H1 (cell line): ENCODE data around the gene RPTOR. TPM values are rescaled to one million over a fixed set of nuclear protein-coding genes. Genes with fewer than 3 reads are reported as not detected.

Experiments used
- CHD2 ChIP-seq: IDR thresholded peaks from 2 replicates; pipeline ENCODE4 v1.6.1; 2012; ENCODE audit warnings: low read length, improper control_type of control experiment
- EGR1 ChIP-seq: IDR thresholded peaks from 2 replicates; pipeline ENCODE4 v1.6.1; 2011; ENCODE audit warnings: low read depth, low read length, borderline replicate concordance
- GABPA ChIP-seq: IDR thresholded peaks from 2 replicates; pipeline ENCODE4 v1.6.1; 2011; ENCODE audit warnings: mild to moderate bottlenecking, low read length, moderate library complexity, borderline replicate concordance; ENCODE audit not compliant: insufficient read depth
- POLR2AphosphoS5 ChIP-seq: IDR thresholded peaks from 2 replicates; pipeline ENCODE4 v1.6.1; 2011; ENCODE audit warnings: low read depth, low read length
- RFX5 ChIP-seq: IDR thresholded peaks from 2 replicates; pipeline ENCODE4 v1.6.1; 2011; ENCODE audit warnings: low read depth, low read length, improper control_type of control experiment, borderline replicate concordance
- TCF12 ChIP-seq: IDR thresholded peaks from 2 replicates; pipeline ENCODE4 v1.6.1; 2011; ENCODE audit warnings: low read depth, mild to moderate bottlenecking, low read length
- polyA plus RNA-seq, 7 experiments: library from polyadenylated mRNA; depleted of rRNA in 3 of 7; stranded (reverse) in 5 of 7; unstranded in 2 of 7; fragments of >200 nt in 5 of 7; fragments of 200-250 nt in 2 of 7; gene quantifications; 1 replicate in 5 of 7; 2 replicates in 1 of 7; 4 replicates in 1 of 7; pipeline versions ENCODE4 v1.2.1 to v1.2.3, GENCODE V29; 2011 to 2013; ENCODE audit warnings: missing spikeins in 2 of 7, mixed read lengths in 2 of 7
- total RNA-seq: library from RNA; stranded (reverse); fragmentation: NEBNext Ultra II Directional; extraction: Animal tissue kit (Norgen Biotek cat#: 25700); gene quantifications from 2 replicates; pipeline ENCODE4 v1.2.1, GENCODE V29; 2021
- TF ChIP-seq, protein P1 (sequence below): fragments of 300-600 bp; sonication (generic); IDR thresholded peaks from 2 replicates; pipeline ENCODE4 v1.7.1; 2012; ENCODE audit warnings: low read length, moderate library complexity, mild to moderate bottlenecking, inconsistent platforms; ENCODE audit not compliant: insufficient replicate concordance

The RPTOR gene
- total and polyA plus RNA-seq, 2 of the 8 experiments (the other 6 are each of a cell fraction or from before 2014, with no cell fraction given) = 6.9 to 28.7 TPM

DNA sequence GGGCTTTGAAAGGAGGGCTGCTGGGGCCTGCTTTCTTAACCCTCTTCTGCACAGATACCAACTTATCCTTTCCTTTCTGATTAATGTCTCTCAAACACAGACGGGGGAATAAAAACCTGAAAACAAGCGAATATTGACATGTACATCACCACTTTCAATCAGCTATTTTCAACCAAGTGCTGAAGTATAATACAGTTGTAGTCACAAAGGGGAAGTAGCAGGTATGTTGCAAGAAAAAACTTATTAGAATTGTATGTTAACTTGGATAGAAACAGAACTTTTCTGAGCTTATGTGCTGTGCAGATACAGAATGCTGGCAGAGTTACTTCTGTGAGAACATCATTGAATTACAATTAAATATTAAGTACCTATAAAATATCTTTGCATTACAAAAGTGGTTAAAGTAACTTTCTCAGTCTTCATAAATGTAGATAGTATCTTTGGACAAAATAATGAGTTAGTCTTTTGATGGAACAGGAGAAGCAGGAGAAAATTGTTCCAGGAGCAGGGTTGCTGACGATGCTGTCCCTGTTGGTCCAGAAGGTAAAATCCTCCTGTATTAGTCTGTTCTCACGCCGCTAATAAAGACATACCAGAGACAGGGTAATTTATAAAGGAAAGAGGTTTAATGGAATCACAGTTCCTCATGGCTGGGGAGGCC lies 59.5 kb downstream of the RPTOR start (continued):
- no peak for TF ChIP-seq GABPA
- TF ChIP-seq EGR1 = no peak
- TF ChIP-seq, protein P1, sequence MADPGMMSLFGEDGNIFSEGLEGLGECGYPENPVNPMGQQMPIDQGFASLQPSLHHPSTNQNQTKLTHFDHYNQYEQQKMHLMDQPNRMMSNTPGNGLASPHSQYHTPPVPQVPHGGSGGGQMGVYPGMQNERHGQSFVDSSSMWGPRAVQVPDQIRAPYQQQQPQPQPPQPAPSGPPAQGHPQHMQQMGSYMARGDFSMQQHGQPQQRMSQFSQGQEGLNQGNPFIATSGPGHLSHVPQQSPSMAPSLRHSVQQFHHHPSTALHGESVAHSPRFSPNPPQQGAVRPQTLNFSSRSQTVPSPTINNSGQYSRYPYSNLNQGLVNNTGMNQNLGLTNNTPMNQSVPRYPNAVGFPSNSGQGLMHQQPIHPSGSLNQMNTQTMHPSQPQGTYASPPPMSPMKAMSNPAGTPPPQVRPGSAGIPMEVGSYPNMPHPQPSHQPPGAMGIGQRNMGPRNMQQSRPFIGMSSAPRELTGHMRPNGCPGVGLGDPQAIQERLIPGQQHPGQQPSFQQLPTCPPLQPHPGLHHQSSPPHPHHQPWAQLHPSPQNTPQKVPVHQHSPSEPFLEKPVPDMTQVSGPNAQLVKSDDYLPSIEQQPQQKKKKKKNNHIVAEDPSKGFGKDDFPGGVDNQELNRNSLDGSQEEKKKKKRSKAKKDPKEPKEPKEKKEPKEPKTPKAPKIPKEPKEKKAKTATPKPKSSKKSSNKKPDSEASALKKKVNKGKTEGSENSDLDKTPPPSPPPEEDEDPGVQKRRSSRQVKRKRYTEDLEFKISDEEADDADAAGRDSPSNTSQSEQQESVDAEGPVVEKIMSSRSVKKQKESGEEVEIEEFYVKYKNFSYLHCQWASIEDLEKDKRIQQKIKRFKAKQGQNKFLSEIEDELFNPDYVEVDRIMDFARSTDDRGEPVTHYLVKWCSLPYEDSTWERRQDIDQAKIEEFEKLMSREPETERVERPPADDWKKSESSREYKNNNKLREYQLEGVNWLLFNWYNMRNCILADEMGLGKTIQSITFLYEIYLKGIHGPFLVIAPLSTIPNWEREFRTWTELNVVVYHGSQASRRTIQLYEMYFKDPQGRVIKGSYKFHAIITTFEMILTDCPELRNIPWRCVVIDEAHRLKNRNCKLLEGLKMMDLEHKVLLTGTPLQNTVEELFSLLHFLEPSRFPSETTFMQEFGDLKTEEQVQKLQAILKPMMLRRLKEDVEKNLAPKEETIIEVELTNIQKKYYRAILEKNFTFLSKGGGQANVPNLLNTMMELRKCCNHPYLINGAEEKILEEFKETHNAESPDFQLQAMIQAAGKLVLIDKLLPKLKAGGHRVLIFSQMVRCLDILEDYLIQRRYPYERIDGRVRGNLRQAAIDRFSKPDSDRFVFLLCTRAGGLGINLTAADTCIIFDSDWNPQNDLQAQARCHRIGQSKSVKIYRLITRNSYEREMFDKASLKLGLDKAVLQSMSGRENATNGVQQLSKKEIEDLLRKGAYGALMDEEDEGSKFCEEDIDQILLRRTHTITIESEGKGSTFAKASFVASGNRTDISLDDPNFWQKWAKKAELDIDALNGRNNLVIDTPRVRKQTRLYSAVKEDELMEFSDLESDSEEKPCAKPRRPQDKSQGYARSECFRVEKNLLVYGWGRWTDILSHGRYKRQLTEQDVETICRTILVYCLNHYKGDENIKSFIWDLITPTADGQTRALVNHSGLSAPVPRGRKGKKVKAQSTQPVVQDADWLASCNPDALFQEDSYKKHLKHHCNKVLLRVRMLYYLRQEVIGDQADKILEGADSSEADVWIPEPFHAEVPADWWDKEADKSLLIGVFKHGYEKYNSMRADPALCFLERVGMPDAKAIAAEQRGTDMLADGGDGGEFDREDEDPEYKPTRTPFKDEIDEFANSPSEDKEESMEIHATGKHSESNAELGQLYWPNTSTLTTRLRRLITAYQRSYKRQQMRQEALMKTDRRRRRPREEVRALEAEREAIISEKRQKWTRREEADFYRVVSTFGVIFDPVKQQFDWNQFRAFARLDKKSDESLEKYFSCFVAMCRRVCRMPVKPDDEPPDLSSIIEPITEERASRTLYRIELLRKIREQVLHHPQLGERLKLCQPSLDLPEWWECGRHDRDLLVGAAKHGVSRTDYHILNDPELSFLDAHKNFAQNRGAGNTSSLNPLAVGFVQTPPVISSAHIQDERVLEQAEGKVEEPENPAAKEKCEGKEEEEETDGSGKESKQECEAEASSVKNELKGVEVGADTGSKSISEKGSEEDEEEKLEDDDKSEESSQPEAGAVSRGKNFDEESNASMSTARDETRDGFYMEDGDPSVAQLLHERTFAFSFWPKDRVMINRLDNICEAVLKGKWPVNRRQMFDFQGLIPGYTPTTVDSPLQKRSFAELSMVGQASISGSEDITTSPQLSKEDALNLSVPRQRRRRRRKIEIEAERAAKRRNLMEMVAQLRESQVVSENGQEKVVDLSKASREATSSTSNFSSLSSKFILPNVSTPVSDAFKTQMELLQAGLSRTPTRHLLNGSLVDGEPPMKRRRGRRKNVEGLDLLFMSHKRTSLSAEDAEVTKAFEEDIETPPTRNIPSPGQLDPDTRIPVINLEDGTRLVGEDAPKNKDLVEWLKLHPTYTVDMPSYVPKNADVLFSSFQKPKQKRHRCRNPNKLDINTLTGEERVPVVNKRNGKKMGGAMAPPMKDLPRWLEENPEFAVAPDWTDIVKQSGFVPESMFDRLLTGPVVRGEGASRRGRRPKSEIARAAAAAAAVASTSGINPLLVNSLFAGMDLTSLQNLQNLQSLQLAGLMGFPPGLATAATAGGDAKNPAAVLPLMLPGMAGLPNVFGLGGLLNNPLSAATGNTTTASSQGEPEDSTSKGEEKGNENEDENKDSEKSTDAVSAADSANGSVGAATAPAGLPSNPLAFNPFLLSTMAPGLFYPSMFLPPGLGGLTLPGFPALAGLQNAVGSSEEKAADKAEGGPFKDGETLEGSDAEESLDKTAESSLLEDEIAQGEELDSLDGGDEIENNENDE = no peak
- TF ChIP-seq TCF12 = no peak
- no peak for TF ChIP-seq CHD2
- no peak for TF ChIP-seq POLR2AphosphoS5
- TF ChIP-seq RFX5 = no peak
- TF ChIP-seq, all 59 proteins: peak for 0
